ENCODE data around the gene RASA3. TPM values are rescaled to one million over a fixed set of nuclear protein-coding genes. Genes with fewer than 3 reads are reported as not detected.

RASA3 gene
- total RNA-seq, 1 experiment from 2014 or later: 10.0 TPM

- intact Hi-C loops (cut with micrococcal nuclease; ENCODE audit: unreplicated experiment): loop anchor here (5.0 kb wide), 1 partner anchor 48 kb away; no protein-coding TSS in a partner anchor
- BruUV-seq (replicated peaks): no TSS peak
- CTCF ChIA-PET: no interaction called here
- H3F3A ChIP-seq (ENCODE audit: insufficient read depth, low read depth): peaks cover 5% of the 10 kb centered on the region; the same call in 1 of the 2 replicates
- H3K79me2 ChIP-seq (ENCODE audit: low read depth): no peaks in the 10 kb centered on the region
- no peaks in the 10 kb centered on the region for H3K36me3 ChIP-seq (ENCODE audit: low read depth)
- no peak overlapping the region for H3K27ac ChIP-seq
- TF ChIP-seq, protein P1, sequence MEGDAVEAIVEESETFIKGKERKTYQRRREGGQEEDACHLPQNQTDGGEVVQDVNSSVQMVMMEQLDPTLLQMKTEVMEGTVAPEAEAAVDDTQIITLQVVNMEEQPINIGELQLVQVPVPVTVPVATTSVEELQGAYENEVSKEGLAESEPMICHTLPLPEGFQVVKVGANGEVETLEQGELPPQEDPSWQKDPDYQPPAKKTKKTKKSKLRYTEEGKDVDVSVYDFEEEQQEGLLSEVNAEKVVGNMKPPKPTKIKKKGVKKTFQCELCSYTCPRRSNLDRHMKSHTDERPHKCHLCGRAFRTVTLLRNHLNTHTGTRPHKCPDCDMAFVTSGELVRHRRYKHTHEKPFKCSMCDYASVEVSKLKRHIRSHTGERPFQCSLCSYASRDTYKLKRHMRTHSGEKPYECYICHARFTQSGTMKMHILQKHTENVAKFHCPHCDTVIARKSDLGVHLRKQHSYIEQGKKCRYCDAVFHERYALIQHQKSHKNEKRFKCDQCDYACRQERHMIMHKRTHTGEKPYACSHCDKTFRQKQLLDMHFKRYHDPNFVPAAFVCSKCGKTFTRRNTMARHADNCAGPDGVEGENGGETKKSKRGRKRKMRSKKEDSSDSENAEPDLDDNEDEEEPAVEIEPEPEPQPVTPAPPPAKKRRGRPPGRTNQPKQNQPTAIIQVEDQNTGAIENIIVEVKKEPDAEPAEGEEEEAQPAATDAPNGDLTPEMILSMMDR (conservative IDR thresholded peaks at IDR 0.05): no peak
- TF ChIP-seq EZH2 (IDR thresholded peaks at IDR 0.05; ENCODE audit: low read depth): no peak
- H2AFZ ChIP-seq: no peak overlapping the region
- no peak overlapping the region for H3K4me3 ChIP-seq
- POLR2A ChIA-PET (ENCODE audit: unreplicated experiment): no interaction called here
- no peak for DNase-seq
- no peak overlapping the region for H3K4me2 ChIP-seq
- no peaks in the 10 kb centered on the region for H3K9me2 ChIP-seq (ENCODE audit: insufficient read depth)
- H4K20me1 ChIP-seq (ENCODE audit: insufficient read depth): no peaks in the 10 kb centered on the region
- H3K27me3 ChIP-seq (ENCODE audit: insufficient read depth, low read depth): no peaks in the 10 kb centered on the region
- 0 out of 2 replicates have a peak, but pooled peaks cover 13% of the 10 kb centered on the region for H3K4me1 ChIP-seq (replicated peaks; ENCODE audit: insufficient read depth)
- H3K9me3 ChIP-seq (ENCODE audit: insufficient read depth, low read depth): no peaks in the 10 kb centered on the region
Measured at GRCh38 chr13:114019367-114019766, 113.1 kb downstream of the RASA3 start.

GRCh38 chr13:114018461-114019055, 113.9 kb downstream of the RASA3 start:
- Histone ChIP-seq H3K79me2 (ENCODE audit: low read depth) (no peaks in the 10 kb centered on the region), H3K27me3 (ENCODE audit: insufficient read depth, low read depth) (no peaks in the 10 kb centered on the region), H3K27ac (no peak overlapping the region), H3K9me3 (ENCODE audit: insufficient read depth, low read depth) (no peaks in the 10 kb centered on the region), H3K4me3 (no peak overlapping the region), H3K4me2 (no peak overlapping the region), H3K9me2 (ENCODE audit: insufficient read depth) (no peaks in the 10 kb centered on the region), H3K4me1 (replicated peaks; ENCODE audit: insufficient read depth) (0 out of 2 replicates have a peak, but pooled peaks cover 13% of the 10 kb centered on the region), H4K20me1 (ENCODE audit: insufficient read depth) (no peaks in the 10 kb centered on the region), H3F3A (ENCODE audit: insufficient read depth, low read depth) (peaks cover 5% of the 10 kb centered on the region; the same call in 1 of the 2 replicates), H2AFZ (no peak overlapping the region), H3K36me3 (ENCODE audit: low read depth) (no peaks in the 10 kb centered on the region)
- ChIA-PET CTCF (no interaction called here), POLR2A (ENCODE audit: unreplicated experiment) (no interaction called here)
- no peak for DNase-seq
- intact Hi-C loops (cut with micrococcal nuclease; ENCODE audit: unreplicated experiment): loop anchor here (5.0 kb wide), 1 partner anchor 49 kb away; no protein-coding TSS in a partner anchor
- no TSS peak for BruUV-seq (replicated peaks)
- TF ChIP-seq, protein P1 (conservative IDR thresholded peaks at IDR 0.05): no peak
- TF ChIP-seq EZH2 (IDR thresholded peaks at IDR 0.05; ENCODE audit: low read depth): no peak

DNA sequence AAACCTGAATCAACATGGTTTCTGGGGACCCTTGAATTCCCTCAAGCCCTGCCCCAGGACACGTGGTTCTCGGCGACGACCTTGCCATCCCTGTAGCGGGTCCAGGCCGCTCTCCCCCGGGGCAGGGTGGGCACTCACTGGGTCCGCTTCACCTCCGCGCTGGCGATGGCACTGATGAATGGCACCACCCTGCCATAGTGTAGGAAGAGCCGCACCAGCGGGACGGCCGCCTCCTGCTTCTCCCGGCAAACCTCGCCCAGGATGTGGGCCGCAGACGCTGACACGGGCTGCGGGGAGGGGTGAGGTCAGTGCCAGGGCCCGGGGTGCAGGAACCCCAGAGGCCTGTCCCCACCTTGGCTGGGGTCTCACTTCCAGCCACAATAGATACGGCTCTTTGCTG, 114.5 kb downstream of the RASA3 start:
- DNase-seq: no peak
- Histone ChIP-seq H2AFZ (no peak overlapping the region), H3K36me3 (ENCODE audit: low read depth) (no peaks in the 10 kb centered on the region), H3K4me1 (replicated peaks; ENCODE audit: insufficient read depth) (0 out of 2 replicates have a peak, but pooled peaks cover 13% of the 10 kb centered on the region), H3K9me2 (ENCODE audit: insufficient read depth) (no peaks in the 10 kb centered on the region), H3K27ac (no peak overlapping the region), H3K9me3 (ENCODE audit: insufficient read depth, low read depth) (no peaks in the 10 kb centered on the region), H3K4me2 (no peak overlapping the region), H3K4me3 (no peak overlapping the region), H4K20me1 (ENCODE audit: insufficient read depth) (no peaks in the 10 kb centered on the region), H3F3A (ENCODE audit: insufficient read depth, low read depth) (peaks cover 5% of the 10 kb centered on the region; the same call in 1 of the 2 replicates), H3K27me3 (ENCODE audit: insufficient read depth, low read depth) (no peaks in the 10 kb centered on the region), H3K79me2 (ENCODE audit: low read depth) (no peaks in the 10 kb centered on the region)
- ChIA-PET POLR2A (ENCODE audit: unreplicated experiment) (no interaction called here), CTCF (no interaction called here)
- BruUV-seq (replicated peaks): no TSS peak
- intact Hi-C loops (cut with micrococcal nuclease; ENCODE audit: unreplicated experiment): loop anchor here (5.0 kb wide), 1 partner anchor 49 kb away; no protein-coding TSS in a partner anchor
- TF ChIP-seq EZH2 (IDR thresholded peaks at IDR 0.05; ENCODE audit: low read depth): no peak
- TF ChIP-seq, protein P1 (conservative IDR thresholded peaks at IDR 0.05): no peak
